Trophoblast cell (in vitro differentiated cells and primary cell): Measurements from ENCODE around the gene RSPH10B.
"Not testable (repeated sequence)": the region's sequence is repeated elsewhere in the genome, so short reads cannot be mapped to it uniquely, and the experiment has no call there.

ENCODE experiments used
- DNase-seq, 2 donors: peaks; one replicate each; pipeline ENCODE4 v3.0.0-alpha.2; 2016
- H2AFZ ChIP-seq: 2 replicates; pipeline ENCODE4 v1.6.1; 2013; ENCODE audit warnings: low read length, moderate library complexity, mild to moderate bottlenecking; ENCODE audit not compliant: insufficient read depth, poor library complexity
- H2AK5ac ChIP-seq: 2 replicates; pipeline ENCODE4 v1.6.1; 2013; ENCODE audit warnings: mild to moderate bottlenecking, low read length
- H2BK120ac ChIP-seq: 2 replicates; pipeline ENCODE4 v1.6.1; 2013; ENCODE audit warnings: low read length, mild to moderate bottlenecking, moderate library complexity; ENCODE audit not compliant: insufficient read depth, poor library complexity
- H2BK12ac ChIP-seq: 2 replicates; pipeline ENCODE4 v1.6.1; 2013; ENCODE audit warnings: mild to moderate bottlenecking, low read length, moderate library complexity
- H2BK5ac ChIP-seq: 2 replicates; pipeline ENCODE4 v1.6.1; 2013; ENCODE audit warnings: low read length, low read depth, moderate library complexity, mild to moderate bottlenecking; ENCODE audit not compliant: poor library complexity
- H3K14ac ChIP-seq: 2 replicates; pipeline ENCODE4 v1.6.1; 2013; ENCODE audit warnings: mild to moderate bottlenecking, low read length
- H3K18ac ChIP-seq: 2 replicates; pipeline ENCODE4 v1.6.1; 2013; ENCODE audit warnings: mild to moderate bottlenecking, low read length
- H3K23ac ChIP-seq: 2 replicates; pipeline ENCODE4 v1.6.1; 2013; ENCODE audit warnings: low read length
- H3K27ac ChIP-seq: 2 replicates; pipeline ENCODE4 v1.5.1; 2013; ENCODE audit warnings: low read depth, mild to moderate bottlenecking, inconsistent platforms, low read length, moderate library complexity
- H3K27me3 ChIP-seq: 2 replicates; pipeline ENCODE4 v1.6.1; 2013; ENCODE audit warnings: inconsistent platforms, mild to moderate bottlenecking, low read length, moderate library complexity; ENCODE audit not compliant: insufficient read depth
- H3K36me3 ChIP-seq, 2 experiments: 1 replicate in 1 of 2; 2 replicates in 1 of 2; pipeline ENCODE4 v1.6.1; 2013; ENCODE audit warnings: low read length in 2 of 2, mild to moderate bottlenecking in 2 of 2, moderate library complexity in 1 of 2; ENCODE audit not compliant: insufficient read depth in 2 of 2, control insufficient read depth in 1 of 2
- H3K4ac ChIP-seq: 2 replicates; pipeline ENCODE4 v1.6.1; 2013; ENCODE audit warnings: low read depth, mild to moderate bottlenecking, low read length, moderate library complexity
- H3K4me1 ChIP-seq, 2 experiments: 1 replicate in 1 of 2; 2 replicates in 1 of 2; pipeline ENCODE4 v1.6.1; 2013; ENCODE audit warnings: low read length in 2 of 2, mild to moderate bottlenecking in 2 of 2, moderate library complexity in 1 of 2; ENCODE audit not compliant: insufficient read depth in 2 of 2, control insufficient read depth in 1 of 2
- H3K4me2 ChIP-seq: 2 replicates; pipeline ENCODE4 v1.6.1; 2013; ENCODE audit warnings: inconsistent platforms, mild to moderate bottlenecking, low read length, moderate library complexity
- H3K4me3 ChIP-seq: 2 replicates; pipeline ENCODE4 v1.5.1; 2013; ENCODE audit warnings: mild to moderate bottlenecking, low read depth, low read length, inconsistent platforms
- H3K79me1 ChIP-seq: one replicate; pipeline ENCODE4 v1.6.1; 2013; ENCODE audit warnings: low read length
- H3K79me2 ChIP-seq: 2 replicates; pipeline ENCODE4 v1.6.1; 2013; ENCODE audit warnings: low read length, mild to moderate bottlenecking; ENCODE audit not compliant: control insufficient read depth, insufficient read depth, poor library complexity
- H3K9ac ChIP-seq: 2 replicates; pipeline ENCODE4 v1.6.1; 2013; ENCODE audit warnings: mild to moderate bottlenecking, low read length
- H3K9me3 ChIP-seq: 2 replicates; pipeline ENCODE4 v1.6.1; 2013; ENCODE audit warnings: low read depth, mild to moderate bottlenecking, control low read depth, inconsistent platforms, low read length; ENCODE audit not compliant: insufficient read depth
- H4K12ac ChIP-seq: 2 replicates; pipeline ENCODE4 v1.6.1; 2013; ENCODE audit warnings: low read depth, mild to moderate bottlenecking, low read length, moderate library complexity
- H4K8ac ChIP-seq: 2 replicates; pipeline ENCODE4 v1.6.1; 2013; ENCODE audit warnings: low read depth, mild to moderate bottlenecking, low read length, moderate library complexity
- H4K91ac ChIP-seq: one replicate; pipeline ENCODE4 v1.6.1; 2013; ENCODE audit warnings: low read depth, mild to moderate bottlenecking, low read length, moderate library complexity
- WGBS: extraction: QIAGEN DNeasy Blood & Tissue Kit; methylation state at CpG from one replicate; pipeline ENCODE4 v1.1.7; 2013; ENCODE audit warnings: missing lambda C conversion rate; ENCODE audit not compliant: insufficient read length, insufficient coverage; ENCODE audit errors: extremely low coverage; 5-methylcytosine and 5-hydroxymethylcytosine counted together

Gene RSPH10B

DNA sequence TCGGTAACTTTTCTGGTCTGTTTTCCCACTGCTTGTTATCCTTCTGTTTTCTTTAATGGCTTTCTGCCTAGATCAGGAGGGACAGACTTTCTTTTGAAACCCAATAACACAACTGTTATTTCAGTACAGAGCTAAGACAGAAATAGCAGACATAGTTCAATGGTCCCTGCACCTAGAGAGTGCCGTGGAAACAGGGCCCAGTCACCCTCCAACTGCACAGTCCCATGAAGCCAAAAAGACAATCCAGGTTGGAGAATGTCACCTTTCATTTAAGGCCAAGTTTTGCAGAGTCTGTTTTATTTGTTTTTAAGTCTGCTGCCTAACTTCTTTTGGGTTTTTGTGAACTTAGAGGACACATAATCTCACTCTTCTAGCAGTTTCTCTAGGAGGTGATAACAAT, 41.1 kb upstream of the RSPH10B start:
- Histone ChIP-seq H3K4me1 (peaks cover 2% of the 10 kb centered on the region in 2 experiments), H2BK12ac (no peak overlapping the region), H3K4me3 (no peak overlapping the region), H4K12ac (no peak overlapping the region), H4K8ac (no peak overlapping the region), H4K91ac (no peak overlapping the region), H2BK5ac (no peak overlapping the region), H3K9me3 (no peaks in the 10 kb centered on the region), H2BK120ac (no peak overlapping the region), H3K14ac (no peak overlapping the region), H3K4me2 (no peak overlapping the region), H3K27ac (no peak overlapping the region), H3K18ac (no peak overlapping the region), H3K23ac (no peak overlapping the region), H2AK5ac (no peak overlapping the region), H3K79me2 (peaks cover 5% of the 10 kb centered on the region), H2AFZ (no peak overlapping the region), H3K79me1 (peaks cover 9% of the 10 kb centered on the region), H3K36me3 (peaks cover 9 to 16% of the 10 kb centered on the region in 2 experiments), H3K27me3 (no peaks in the 10 kb centered on the region), H3K9ac (no peak overlapping the region), H3K4ac (no peak overlapping the region)
- WGBS, result no CpG with 5 or more reads among the region's 2 CpGs
- no peak for DNase-seq

DNA sequence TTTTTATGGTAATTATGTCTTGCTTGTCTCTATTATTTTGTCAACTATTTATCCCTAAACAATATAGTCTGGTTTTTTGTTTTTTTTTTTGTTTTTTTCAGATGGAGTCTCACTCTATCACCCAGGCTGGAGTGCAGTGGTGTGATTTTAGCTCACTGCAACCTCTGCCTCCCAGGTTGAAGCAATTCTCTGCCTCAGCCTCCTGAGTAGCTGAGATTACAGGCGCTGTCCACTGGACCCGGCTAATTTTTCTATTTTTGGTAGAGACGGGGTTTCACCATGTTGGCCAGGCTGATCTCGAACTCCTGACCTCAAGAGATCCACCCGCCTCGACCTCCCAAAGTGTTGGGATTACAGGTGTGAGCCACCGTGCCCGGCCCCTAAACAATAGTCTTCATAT, 39.9 kb upstream of the RSPH10B start:
- not testable (repeated sequence) for H3K9me3 ChIP-seq, H3K36me3 ChIP-seq, H3K79me2 ChIP-seq, H2BK12ac ChIP-seq, H2AFZ ChIP-seq, H3K18ac ChIP-seq, H3K23ac ChIP-seq, H3K4me3 ChIP-seq, H3K27me3 ChIP-seq, DNase-seq, H3K4me2 ChIP-seq, H3K27ac ChIP-seq, H4K91ac ChIP-seq, H3K14ac ChIP-seq, H2BK5ac ChIP-seq, H3K9ac ChIP-seq, H3K79me1 ChIP-seq, H3K4me1 ChIP-seq, H2BK120ac ChIP-seq, H2AK5ac ChIP-seq, H4K12ac ChIP-seq
- H3K4ac ChIP-seq, result peak overlapping the region; percentile 21
- H4K8ac ChIP-seq, result peak overlapping the region; percentile 23
- WGBS, result no CpG with 5 or more reads among the region's 8 CpGs

DNA sequence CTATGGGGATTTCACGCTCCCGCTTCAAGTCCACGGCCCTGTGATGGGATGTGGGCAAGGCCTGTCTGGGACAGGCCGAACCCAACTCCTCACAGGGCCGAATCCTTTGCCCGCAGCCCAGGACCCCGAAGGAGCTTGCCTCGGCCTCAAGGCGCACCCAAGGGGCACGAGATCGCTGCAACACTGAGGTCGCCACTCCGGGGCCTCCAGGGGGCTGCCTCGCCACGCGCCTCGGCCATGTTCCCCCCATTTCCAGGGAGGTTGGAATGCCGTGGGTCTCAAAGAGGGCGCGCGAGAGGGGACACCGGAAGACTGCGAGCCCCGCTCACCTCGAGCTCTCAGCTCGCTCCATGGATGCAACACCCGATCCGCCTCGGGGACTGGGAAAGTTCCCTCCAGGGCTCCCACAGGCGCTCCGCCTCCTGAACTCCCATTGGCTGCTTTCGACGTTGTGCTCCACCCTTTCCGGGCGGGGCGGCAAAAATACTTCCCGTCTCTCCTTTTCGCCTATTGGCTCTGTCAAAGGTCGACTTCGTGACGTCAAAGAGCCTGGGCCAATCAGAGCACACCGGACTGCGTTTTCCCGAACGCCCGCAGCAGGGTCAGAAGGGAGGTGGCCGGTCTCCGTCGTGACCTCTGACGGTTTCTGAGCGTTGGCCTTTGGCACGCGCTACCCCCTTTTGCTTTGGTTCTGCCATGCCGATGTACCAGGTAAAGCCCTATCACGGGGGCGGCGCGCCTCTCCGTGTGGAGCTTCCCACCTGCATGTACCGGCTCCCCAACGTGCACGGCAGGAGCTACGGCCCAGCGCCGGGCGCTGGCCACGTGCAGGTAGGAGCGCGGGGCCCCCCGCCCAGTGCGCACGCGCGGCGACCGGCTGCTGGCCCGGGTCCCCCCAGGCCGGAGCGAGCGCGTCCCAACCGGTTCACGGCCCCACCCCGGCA, 38.5 kb upstream of the RSPH10B start, which contains the start of the genes AIMP2 and PMS2:
Gene AIMP2 (plus strand): TSS at position 605 of the 944 bp plus-strand sequence. CDS start 92 bp downstream, at position 697.
Gene PMS2 (minus strand): TSS at position 382 of the 944 bp plus-strand sequence. CDS start 30 bp downstream, at position 352.
- H2AK5ac ChIP-seq, result peak within 1 kb of the TSS; percentile 1
- peak within 1 kb of the TSS; percentile 95 for H4K12ac ChIP-seq
- H3K4me2 ChIP-seq, result peak within 1 kb of the TSS; percentile 74
- peak within 1 kb of the TSS; percentile 92 for H3K9ac ChIP-seq
- peak within 1 kb of the TSS; percentile 65 for H2BK5ac ChIP-seq
- peak within 1 kb of the TSS; percentile 82 for H2BK120ac ChIP-seq
- H3K36me3 ChIP-seq, result peaks cover 0 to 5% of the 10 kb centered on the region in 2 experiments
- peak within 1 kb of the TSS; percentile 90 for H4K8ac ChIP-seq
- H3K9me3 ChIP-seq, result no peaks in the 10 kb centered on the region
- peak within 1 kb of the TSS; percentile 41 for H3K4ac ChIP-seq
- peak within 1 kb of the TSS; percentile 96 for H3K14ac ChIP-seq
- peak within 1 kb of the TSS; percentile 93 for H3K27ac ChIP-seq
- no peak within 1 kb of the TSS for H3K23ac ChIP-seq
- H3K18ac ChIP-seq, result peak within 1 kb of the TSS; percentile 76
- peak within 1 kb of the TSS; percentile 92 for H2AFZ ChIP-seq
- peaks cover 9% of the 10 kb centered on the region for H3K79me1 ChIP-seq
- peaks cover 2% of the 10 kb centered on the region in 2 experiments for H3K4me1 ChIP-seq
- peaks cover 5% of the 10 kb centered on the region for H3K79me2 ChIP-seq
- peak within 1 kb of the TSS; percentile 62 for H4K91ac ChIP-seq
- peak; percentile 100 for DNase-seq
- H3K27me3 ChIP-seq, result no peaks in the 10 kb centered on the region
- WGBS, result no CpG with 5 or more reads among the region's 84 CpGs
- no peak within 1 kb of the TSS for H2BK12ac ChIP-seq
- H3K4me3 ChIP-seq, result peak within 1 kb of the TSS; percentile 85

- not testable (repeated sequence) for H3K27ac ChIP-seq, H2AK5ac ChIP-seq, H3K9ac ChIP-seq, H3K79me1 ChIP-seq, H3K4me1 ChIP-seq, H4K91ac ChIP-seq, H4K12ac ChIP-seq, H3K27me3 ChIP-seq, H3K23ac ChIP-seq, H2BK5ac ChIP-seq, H3K36me3 ChIP-seq, H3K18ac ChIP-seq, DNase-seq, H3K79me2 ChIP-seq, H2BK12ac ChIP-seq, H3K9me3 ChIP-seq, H2BK120ac ChIP-seq, H2AFZ ChIP-seq
- WGBS, result no CpG with 5 or more reads among the region's 27 CpGs
- Histone ChIP-seq H4K8ac (peak overlapping the region; percentile 43), H3K4me2 (peak overlapping the region; percentile 74), H3K4ac (peak overlapping the region; percentile 41), H3K4me3 (peak overlapping the region; percentile 32), H3K14ac (peak overlapping the region; percentile 45)
Measured at GRCh38 chr7:6007835-6008590, 37.5 kb upstream of the RSPH10B start.
